Measurements from ENCODE around the gene POLR2E.

DNA sequence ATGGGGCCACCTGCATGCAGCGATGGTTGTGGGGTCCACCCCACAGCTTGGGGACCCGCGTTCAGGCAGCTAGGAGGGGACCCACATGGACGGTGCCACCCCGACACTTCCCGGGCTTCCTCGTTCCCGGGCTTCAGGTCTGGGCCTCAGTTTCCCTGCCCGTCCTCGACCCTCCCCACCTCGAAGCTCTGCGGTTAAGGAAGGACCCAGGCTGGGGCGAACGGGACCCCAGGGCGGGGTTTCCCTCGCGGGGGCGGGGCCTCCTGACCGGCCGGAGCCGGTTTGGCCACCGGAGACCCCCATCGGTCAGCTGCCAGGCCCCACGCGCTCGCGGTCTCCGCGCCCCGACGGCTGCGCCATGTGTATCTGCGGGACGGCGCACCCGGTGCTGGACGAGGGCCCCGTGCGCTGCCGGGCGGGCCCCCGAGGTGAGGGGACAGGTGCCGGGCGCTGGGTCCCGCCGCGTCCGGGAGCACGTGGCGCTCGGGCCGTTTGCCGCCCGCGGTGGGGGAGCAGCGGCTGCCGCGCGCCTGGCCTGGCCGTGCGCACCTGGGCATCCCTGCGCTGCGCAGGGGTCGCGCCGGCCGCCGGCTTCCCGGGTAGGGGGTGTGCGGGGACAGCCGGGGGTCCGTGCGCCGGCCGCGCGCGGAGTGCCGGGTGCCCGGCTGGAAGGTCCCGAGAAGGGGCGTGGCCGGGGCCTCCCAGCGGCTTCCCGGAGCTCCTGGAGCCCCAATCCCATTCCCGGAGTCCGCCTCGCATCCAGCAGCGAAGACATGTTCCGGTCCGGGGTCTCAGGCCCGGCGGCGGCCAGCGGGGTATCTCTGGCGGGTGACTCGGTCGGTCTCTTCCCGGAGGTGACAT, 24.0 kb downstream of the POLR2E start:
- TF ChIP-seq, protein P1, sequence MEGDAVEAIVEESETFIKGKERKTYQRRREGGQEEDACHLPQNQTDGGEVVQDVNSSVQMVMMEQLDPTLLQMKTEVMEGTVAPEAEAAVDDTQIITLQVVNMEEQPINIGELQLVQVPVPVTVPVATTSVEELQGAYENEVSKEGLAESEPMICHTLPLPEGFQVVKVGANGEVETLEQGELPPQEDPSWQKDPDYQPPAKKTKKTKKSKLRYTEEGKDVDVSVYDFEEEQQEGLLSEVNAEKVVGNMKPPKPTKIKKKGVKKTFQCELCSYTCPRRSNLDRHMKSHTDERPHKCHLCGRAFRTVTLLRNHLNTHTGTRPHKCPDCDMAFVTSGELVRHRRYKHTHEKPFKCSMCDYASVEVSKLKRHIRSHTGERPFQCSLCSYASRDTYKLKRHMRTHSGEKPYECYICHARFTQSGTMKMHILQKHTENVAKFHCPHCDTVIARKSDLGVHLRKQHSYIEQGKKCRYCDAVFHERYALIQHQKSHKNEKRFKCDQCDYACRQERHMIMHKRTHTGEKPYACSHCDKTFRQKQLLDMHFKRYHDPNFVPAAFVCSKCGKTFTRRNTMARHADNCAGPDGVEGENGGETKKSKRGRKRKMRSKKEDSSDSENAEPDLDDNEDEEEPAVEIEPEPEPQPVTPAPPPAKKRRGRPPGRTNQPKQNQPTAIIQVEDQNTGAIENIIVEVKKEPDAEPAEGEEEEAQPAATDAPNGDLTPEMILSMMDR (conservative IDR thresholded peaks at IDR 0.05; ENCODE audit: low read length) = no peak
- no peak for TF ChIP-seq EZH2phosphoT487 (IDR thresholded peaks at IDR 0.05; ENCODE audit: borderline replicate concordance)

All from Loucy (cell line).